Fibroblast of lung (primary cell): Measurements from ENCODE around the gene KIF26A.

ENCODE experiments used
- CTCF ChIP-seq, 2 donors: IDR thresholded peaks in 1 of 2; conservative IDR thresholded peaks in 1 of 2; 1 replicate in 1 of 2; 2 replicates in 1 of 2; pipeline ENCODE4 v1.5.1; 2011 to 2012; ENCODE audit warnings: low read length in 2 of 2, control low read depth in 1 of 2, inconsistent platforms in 1 of 2, low read depth in 1 of 2, mild to moderate bottlenecking in 1 of 2
- EZH2 ChIP-seq: IDR thresholded peaks from 2 replicates; pipeline ENCODE4 v1.5.1; 2012; ENCODE audit warnings: low read length, control low read depth, mild to moderate bottlenecking; ENCODE audit errors: missing control alignments

GRCh38 chr14:104103446-104104075 lies 34.8 kb upstream of the KIF26A start:
- TF ChIP-seq CTCF (conservative IDR thresholded peaks at IDR 0.05 in 1 of 2, IDR thresholded peaks at IDR 0.05 in 1 of 2; ENCODE audit: low read depth in 1 of 2, low read length in 2 of 2) (no peak), EZH2 (no peak)
